Activated gamma-delta T cell (primary cell): Measurements from ENCODE around the gene PHF20.
"Not testable (repeated sequence)": the region's sequence is repeated elsewhere in the genome, so short reads cannot be mapped to it uniquely, and the experiment has no call there.

Experiments used
- DNase-seq: peaks from one replicate; lab custom pipeline; 2025; lab: John Stamatoyannopoulos, UW

PHF20 gene

DNA sequence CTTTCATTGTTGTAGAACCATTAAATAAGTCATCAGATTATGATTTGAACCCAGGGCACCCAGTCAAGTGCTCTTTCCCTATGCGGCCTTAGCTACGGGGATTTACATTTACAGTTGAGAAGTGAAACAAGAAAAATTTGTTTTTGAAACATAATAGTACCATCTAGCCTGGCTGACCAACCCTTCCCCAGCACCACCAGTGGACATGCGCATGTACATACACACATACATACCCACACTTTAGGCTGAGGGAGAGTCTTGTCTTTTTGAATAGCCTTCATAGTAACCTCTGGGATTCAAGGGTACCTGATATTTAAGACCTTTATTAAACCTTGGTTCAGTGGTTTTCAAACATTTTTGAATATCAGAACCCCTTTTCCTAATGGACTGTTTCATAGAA is 148.7 kb downstream of the PHF20 start:
- DNase-seq: no peak

DNA sequence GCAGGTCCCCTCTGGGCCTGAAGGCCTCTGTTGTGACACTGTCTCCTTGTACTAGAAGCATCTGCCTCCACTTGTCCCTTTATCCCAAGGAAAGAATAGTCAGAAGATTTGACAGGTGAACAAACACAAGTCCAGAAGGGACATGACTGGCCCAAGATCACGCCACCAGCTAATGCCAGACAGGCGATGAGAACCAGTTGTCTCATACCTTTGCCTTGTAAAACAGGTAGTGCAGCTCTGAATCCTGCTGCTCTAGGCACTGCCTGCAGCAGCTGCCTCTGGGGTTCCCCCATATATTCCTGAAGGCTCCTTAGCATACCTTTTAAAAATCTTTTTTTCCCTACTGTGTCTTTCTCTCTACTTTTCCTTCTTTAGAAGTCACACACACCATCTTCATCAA is 157.5 kb downstream of the PHF20 start:
- DNase-seq: no peak

DNA sequence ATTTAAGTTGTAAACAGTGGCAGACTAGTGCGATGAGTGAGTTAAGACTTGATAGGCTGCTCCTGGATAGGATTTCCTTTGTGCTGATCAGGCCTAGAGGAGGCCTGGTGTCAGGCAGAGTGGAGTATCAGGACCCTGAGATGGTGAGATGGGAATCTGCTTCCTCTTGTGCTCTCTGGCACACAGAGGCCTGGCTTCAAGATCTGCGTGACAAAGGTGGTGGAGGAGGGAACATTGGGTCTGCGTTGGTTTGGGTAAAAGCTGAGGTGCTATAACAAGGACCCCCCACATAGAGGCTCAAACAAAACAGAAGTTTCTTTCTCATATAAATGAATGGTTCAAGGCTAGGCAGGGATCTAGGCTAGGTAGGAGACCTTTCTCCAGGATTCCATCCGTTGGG is 162.2 kb downstream of the PHF20 start:
- no peak for DNase-seq

DNA sequence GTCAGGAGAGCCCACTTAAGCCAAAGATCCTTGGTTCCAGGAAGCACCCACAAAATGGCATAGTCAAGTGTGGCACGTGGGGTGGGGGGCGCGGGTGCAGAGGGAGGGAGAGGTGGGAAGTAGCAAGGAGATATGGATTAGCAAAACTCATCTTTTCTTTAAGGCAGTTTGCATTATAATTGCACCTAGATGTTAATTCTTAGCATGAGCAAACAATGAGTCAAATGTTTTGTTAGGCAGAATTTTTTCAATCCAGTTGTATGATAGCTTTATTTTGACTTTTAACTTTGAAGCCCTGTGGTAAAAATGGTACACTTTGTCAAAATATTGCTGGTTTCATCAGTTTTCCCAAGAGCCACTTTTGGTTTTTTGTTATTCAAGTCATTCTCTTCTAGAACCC is 167.4 kb downstream of the PHF20 start:
- no peak for DNase-seq

DNA sequence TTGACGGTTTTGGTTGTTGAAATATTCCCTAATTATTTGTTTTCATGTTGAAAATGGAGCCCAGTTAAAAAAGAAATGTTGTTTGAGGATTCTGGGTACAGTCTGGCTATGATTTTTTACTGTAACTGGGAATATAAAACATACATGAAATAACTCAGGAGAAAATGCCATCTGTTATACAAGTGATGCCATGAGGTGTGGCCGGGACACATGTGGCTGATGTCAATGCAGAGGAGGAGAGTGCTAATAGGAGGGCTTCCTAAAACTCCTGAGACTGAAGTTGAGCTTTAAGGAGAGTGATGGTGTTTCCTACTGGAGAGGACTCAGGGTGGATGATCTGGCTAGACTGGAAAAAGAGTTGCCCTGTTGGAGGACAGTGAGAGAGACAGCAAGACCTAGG is 169.8 kb downstream of the PHF20 start:
- DNase-seq: no peak

DNA sequence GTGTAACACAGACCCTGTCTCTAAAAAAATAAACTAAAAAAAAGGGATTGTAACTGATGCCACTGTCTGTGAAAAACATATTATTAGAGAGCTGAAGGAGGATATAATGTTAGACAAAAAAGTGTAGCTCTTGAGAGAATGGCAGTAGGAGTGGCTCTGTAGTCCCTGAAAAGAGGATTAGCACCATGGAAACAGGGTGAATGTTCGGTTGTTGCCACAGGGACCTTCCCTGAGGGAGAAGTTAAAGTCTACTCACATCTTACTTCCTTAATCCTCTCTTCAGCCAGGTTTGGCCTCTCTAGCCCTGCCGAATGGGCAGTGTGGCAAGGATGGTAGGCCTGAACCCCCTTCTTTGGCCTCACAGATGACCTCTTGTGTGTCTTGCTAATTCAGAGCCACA is 170.4 kb downstream of the PHF20 start:
- no peak for DNase-seq

DNA sequence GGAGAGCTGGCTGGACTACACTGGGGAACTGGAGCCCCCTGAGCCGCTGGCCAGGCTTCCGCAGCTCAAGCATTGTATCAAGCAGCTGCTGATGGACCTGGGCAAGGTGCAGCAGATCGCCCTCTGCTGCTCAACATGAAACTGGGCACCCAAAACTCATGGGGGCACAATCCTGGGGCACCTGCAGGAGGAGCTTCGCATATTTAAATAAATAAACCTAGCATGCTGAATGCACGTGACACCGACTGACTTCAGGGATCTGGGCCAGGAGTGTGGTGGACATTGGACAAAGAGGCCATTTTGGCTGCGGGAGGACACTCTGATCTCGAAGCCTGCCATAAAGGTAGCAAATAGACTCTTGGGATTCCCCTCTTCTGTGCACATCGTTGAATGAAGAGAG is 175.7 kb downstream of the PHF20 start:
- no peak for DNase-seq

DNA sequence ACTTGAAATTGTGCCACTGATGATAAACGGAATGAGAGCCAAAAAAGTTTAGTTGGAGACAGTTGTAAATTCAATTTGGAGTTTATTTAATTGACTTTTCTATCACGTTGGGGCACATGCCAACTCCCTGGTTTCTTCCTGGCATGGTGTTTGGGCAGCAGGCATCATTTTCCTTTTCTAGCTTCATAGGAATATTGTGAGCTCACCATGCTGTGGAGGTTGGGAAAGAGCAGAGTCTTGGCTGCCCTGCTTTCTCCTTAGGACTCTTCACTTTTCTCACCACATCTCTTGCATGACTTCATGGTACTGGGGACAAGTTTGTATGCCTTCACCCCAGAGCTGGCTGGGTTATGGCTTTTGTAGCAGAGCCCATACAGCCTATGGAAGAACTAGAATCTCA is 176.1 kb downstream of the PHF20 start:
- no peak for DNase-seq

DNA sequence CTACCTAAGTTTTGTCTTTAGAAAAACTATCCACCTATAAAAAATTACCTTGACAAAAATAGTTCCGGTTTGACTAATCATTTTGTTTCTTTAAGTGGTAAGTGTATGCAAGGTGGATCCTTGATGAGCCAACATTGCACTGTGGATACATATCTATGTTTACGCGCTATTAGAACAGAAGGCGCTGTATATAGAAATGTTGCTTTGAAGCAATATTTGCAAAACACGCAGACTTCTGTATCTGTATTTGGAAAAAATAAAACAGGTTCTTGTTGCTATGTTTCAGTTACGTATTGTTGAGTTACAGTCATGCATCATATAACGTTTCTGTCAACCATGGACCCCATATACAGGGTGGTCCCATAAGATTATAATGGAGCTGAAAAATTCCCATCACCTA is 178.3 kb downstream of the PHF20 start:
- no peak for DNase-seq

DNA sequence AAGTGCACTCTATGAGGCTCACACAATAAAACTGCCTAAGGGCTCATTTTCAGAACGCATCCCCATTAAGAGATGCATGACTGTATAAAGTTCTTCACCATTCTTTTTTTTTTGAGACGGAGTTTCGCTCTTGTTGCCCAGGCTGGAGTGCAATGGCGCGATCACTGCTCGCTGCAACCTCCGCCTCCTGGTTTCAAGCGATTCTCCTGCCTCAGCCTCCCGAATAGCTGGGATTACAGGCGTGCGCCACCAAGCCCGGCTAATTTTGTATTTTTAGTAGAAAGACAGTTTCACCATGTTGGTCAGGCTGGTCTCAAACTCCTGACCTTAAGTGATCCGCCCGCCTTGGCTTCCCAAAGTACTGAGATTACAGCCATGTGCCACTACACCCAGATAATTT is 180.3 kb downstream of the PHF20 start:
- not testable (repeated sequence) for DNase-seq

DNA sequence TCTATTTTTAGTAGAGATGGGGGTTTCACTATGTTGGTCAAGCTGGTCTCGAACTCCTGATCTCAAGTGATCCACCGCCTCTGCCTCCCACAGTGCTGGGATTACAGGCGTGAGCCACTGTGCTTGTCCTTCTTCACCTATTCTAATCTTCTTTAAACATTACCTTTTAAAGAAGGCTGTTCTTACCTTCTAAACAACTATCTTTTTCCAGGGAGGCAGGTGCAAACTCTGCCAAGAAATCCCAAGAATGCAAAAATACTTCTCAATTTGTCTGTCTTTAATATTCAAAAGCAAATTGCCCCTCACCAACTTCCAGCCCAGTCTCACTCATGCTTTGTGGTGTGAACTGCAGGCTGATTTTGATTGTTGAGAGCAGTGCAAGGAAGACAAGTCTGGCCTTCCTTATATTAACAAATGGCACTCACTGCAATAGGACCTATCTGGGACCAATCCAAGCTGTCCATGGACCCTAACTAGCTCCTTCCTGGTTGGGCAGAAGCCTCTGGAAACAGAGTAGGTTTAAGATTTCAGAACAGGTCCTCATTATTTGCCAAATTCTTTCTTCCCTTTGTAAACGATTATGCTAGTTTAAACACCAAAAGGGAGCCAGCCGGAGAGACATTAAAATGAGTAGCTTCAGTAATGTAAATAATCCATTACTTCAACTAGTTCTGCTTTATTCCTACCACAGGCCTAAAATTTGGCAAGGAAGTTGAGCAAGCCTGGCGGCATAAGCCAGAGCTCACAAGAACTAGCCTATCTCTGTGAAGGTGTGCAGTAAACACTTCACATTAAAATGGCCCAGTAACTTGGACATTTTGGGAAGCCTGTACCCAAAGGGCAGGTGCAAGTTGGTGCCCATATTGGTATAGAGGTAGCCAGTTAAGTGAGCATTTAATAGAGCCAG is 180.9 kb downstream of the PHF20 start:
- DNase-seq: no peak

DNA sequence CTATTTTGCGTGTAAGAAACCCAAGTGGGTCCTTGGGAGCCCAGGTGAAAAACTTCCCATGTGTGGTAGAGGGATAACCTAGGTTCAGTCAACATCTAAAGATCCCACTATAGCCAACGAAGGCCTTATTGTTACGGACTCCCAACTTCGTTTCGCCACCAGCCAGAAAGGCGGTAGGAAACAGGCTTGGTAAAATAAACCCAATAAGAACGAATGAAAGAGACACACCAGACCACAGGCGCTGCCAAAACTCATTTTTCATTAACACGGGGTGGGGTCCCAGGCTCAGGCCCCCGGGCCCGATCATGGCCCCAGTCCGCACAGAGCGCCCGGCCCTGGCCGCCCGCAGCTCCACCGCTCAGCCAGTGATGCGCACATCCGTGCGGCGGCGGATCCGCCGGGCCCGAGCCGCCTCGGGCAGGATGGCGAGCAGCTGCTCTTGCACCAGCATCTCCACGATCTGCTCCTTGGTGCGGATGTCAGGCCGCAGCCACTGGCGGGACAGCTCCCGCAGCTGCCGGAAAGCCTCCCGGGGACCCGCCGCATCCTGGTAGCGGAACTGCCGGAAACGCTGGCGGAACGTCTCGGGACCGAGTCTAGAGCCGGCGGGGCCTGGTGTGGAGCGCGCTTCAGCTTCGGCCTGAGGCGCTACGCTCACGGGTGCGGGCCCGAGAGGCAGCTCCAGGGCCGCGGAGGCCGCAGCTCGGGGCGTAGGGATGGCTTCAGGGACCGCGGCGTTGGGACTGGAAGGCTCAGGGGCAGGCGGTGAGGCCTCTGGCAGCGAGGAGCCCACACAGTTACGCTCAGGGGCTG is 181.8 kb downstream of the PHF20 start:
- DNase-seq: peak; percentile 62

DNA sequence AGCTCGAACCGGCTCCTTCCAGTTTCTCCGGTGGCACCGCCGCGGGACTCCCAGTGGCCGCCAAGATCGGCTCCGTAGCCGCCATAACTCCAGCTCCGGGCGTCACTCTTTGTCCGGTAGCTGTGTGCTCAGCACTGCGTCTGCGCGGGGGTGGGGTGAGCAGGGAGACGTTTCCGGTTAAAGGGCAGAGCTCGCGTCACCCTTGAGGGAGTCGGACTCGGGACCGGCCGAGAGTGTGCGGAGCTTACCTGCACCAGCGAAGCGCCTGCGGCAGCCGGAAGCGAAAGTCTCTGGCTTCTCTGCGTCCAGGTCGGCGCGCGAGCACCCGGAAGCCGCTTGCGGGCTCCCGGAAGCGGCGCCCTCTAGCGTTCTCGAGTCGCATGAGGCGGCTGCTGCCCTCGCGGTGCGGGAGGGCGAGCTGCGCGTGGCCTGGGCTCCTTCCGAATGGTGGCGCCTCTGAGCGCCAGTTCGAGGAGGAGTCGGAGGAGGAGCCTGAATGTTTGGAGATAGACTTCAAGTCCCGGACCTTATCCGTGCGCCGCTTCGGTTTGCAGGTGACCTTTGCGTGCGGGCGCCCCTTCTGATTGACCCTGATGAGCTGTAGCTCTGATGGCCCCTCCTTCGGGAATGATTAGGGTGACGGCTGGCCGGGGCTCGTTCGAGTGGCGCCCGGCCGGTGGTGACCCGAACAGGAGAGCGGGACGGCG is 182.5 kb downstream of the PHF20 start, which contains the start of gene SCAND1:
Gene SCAND1 (minus strand): TSS at position 303 of the 707 bp plus-strand sequence. CDS start 218 bp downstream, at position 85.
- DNase-seq: peak; percentile 94

DNA sequence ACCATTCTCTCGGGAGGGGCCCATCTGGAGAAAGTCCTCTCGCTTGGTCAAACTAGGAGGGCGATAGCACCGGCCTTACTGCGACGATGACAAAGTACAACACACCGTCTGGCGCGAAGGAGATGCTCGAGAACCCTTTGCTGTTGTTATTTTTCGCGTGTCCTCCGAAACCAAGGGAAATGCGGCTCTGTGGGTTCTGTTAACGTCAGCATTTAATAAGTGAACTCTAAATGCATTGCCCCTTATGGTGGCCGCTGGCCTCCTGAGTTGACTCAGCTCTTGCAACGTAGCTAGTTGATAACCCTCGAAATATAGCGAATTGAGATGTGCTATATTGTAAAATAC is 183.1 kb downstream of the PHF20 start:
- DNase-seq: no peak

DNA sequence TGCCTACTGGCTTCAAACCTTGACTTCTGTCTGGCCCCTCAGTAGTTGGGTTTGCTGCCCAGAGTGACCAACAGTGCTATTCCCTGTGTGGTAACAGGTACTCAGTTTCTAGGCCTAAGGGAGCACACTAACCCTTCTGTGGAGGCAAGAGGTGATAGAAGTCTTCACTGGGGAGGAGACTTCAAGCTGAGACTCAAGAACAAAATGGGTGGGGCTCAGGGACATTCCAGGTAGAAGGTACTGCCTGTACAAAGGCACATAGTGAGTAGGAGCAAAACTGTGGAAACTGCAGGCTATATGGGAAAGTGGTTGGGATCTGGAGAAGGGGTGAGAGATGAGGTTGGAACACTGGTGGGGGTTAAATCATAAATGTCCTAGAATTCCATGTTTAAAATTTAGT is 184.8 kb downstream of the PHF20 start:
- no peak for DNase-seq

DNA sequence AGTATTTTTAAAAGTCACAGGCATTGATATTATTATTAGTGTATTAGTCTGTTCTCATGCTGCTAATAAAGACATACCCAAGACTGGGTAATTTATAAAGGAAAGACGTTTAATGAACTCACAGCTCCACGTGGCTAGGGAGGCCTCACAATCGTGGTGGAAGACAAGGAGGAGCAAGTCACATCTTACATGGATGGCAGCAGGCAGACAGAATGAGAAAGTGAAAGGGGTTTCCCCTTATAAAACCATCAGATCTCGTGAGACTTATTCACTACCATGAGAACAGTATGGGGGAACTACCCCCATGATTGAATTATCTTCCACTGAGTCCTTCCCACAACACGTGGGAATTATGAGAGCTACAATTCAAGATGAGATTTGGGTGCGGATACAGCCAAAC is 187.5 kb downstream of the PHF20 start:
- not testable (repeated sequence) for DNase-seq

DNA sequence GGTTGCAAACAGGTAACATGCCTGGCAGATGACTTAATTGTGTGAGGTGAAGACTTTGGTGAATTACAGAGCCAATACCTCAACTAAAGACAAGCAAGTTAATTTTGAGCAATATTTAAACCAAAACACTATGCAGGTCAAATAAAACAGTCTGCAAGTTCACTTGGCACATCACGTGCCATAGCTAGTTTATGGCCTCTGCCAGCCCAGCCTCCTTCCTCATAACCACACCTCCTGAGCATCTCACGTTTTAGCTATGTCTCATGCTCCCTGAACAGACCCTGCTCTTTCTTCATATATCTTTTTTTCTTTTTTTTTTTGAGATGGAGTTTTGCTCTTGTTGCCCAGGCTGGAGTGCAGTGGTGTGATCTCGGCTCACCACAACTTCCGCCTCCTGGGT is 192.1 kb downstream of the PHF20 start:
- no peak for DNase-seq

DNA sequence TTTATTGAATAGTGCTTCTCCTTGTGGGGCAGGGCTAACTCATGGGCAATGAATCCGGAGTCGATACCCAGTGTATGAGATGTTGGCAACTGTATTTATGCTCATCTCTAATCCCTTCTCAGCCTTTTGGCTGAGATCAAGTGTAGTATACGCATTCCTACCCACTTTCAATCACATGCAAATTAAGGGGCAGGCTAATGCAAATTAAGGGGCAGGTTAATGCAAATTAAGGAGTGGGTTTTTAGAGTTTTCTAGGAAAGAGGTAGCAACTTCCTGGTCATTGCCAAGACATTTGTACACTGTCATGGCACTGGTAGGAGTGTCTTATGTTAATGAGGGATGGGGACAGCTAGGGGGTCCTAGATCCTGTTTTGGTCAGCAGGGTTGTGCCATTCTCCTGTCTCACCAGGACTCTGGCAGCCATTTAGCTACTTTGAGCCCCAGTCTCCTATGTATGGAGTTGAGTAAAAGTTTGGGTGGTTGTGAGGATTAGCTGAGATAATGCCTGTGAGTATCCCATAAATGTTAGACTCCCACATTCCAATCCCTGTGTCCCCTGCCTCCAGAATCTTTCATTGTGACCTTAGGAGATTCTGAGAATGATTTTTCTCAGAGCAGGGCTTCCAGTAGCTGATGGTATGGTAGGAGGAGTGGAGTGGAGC is 196.3 kb downstream of the PHF20 start, which contains the start of gene CNBD2:
Gene CNBD2 (plus strand): TSS at position 612 of the 662 bp plus-strand sequence. CDS start 173 bp downstream, outside the sequence.
- DNase-seq: no peak

DNA sequence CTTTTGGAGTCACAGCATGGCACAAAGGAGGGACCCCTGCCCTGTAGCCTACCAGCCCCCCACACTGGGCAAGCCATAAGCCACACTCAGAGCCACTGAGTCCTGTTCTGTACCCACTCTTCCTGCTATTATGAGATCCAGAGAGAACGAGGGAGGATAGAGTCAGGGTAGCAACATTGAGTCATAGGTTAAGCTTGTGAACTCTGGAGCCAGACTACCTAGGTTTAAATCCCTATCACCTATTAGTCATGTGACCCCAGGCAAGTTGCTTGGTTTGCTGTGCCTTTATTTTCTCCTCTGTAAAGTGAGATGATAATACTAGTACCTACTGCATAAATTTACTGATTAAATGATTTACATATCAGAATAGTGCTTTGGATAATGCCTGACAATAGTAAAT is 197.1 kb downstream of the PHF20 start:
- no peak for DNase-seq

DNA sequence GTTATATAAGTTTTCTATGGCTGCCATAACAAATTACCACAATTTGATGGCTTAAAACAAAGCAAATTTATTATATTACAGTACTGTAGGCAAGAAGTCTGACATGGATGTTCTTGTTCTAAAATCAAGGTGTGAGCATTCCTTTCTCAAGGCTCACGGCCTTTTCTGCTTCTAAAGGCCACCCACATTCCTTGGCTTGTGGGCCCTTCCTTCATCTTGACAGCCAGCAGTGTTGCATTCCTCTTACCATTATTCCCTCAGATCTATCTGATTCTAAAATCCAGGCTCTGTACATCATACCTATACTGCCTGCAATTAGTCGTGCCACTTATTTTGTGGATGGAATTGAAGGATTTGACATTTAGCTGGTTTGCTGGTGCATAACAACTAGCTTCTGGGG is 200.2 kb downstream of the PHF20 start:
- DNase-seq: no peak

DNA sequence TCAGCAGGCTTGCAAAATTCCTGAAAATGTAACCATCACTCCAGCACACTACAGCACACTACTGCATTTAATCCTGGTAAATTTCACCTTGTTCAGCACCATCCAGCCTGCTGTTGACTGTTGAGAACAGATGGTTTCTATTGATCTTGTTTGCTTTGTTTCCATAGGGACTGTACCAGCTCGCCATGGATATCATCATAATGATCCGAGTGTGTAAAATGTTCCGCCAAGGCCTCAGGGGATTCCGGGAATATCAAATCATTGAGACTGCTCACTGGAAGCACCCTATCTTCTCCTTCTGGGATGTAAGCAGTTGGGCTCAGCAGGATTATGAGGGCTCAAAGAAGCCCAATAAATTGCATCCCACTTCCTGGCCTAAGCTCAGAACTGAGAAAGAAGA is 200.6 kb downstream of the PHF20 start:
- DNase-seq: no peak

DNA sequence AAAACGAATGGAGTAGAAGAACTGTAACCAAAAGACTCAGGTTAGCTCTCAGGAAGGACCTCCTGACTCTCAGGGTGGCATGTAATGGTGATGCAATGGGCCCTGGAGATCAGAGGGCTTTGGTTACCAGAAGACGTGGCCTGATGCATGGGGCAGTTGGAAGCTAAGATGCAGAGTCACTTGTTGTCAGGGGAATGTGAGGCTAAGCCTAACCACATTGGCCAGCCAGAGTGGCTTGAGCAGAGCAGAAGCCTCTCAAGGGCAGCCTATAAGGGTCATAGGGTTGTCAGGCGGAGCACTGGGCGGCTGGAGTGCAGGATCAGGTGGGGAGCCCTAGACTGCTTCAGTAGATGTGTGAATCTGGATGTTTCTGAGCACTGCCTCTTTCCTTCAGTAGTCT is 202.4 kb downstream of the PHF20 start:
- no peak for DNase-seq
